Measurements from ENCODE around the gene FXYD6. TPM values are rescaled to one million over a fixed set of nuclear protein-coding genes. Genes with fewer than 3 reads are reported as not detected.

Gene FXYD6
- total and polyA plus RNA-seq, 9 of the 15 experiments (the other 6 are each of a cell fraction or from before 2014, with no cell fraction given): 0.07 to 0.35 TPM; not detected in 7

GRCh38 chr11:117809236-117810055 is 67.0 kb downstream of the FXYD6 start (continued):
- no peak for TF ChIP-seq ZNF143 (CRISPR knock-in tag; IDR thresholded peaks at IDR 0.05)
- TF ChIP-seq SP1 (CRISPR knock-in tag; IDR thresholded peaks at IDR 0.05): peak; percentile 50; the same call in 1 of the 2 replicates
- no peak for TF ChIP-seq PTRF (tag; IDR thresholded peaks at IDR 0.05)
- TF ChIP-seq MECOM (CRISPR knock-in tag; IDR thresholded peaks at IDR 0.05): no peak
- TF ChIP-seq HBP1 (CRISPR knock-in tag; IDR thresholded peaks at IDR 0.05): peak; percentile 95
- 0 out of 2 replicates have a peak, but pooled peaks have one; percentile 52 for TF ChIP-seq DNMT1 (IDR thresholded peaks at IDR 0.05)
- TF ChIP-seq ZBED1 (IDR thresholded peaks at IDR 0.05): no peak
- no peak for TF ChIP-seq CBX1 (IDR thresholded peaks at IDR 0.05; ENCODE audit: low read depth)
- no peak for TF ChIP-seq MITF (IDR thresholded peaks at IDR 0.05)
- no peak for TF ChIP-seq RFX5 (IDR thresholded peaks at IDR 0.05; ENCODE audit: low read depth, low read length)
- no peak for TF ChIP-seq ZNF398 (CRISPR knock-in tag; IDR thresholded peaks at IDR 0.05)
- no peak for TF ChIP-seq RBM34 (IDR thresholded peaks at IDR 0.05; ENCODE audit: borderline replicate concordance, insufficient read depth, low read length)
- TF ChIP-seq ZBTB12 (CRISPR knock-in tag; IDR thresholded peaks at IDR 0.05): no peak
- TF ChIP-seq MBD1 (CRISPR knock-in tag; IDR thresholded peaks at IDR 0.05): no peak
- TF ChIP-seq FOXP4 (CRISPR knock-in tag; IDR thresholded peaks at IDR 0.05; ENCODE audit: borderline replicate concordance): no peak

Measured in K562 (cell line).